Measurements from ENCODE around the gene NBEAL1. TPM values are rescaled to one million over a fixed set of nuclear protein-coding genes. Genes with fewer than 3 reads are reported as not detected.

Gene NBEAL1
- total and polyA plus RNA-seq, 2 of the 8 experiments (the other 6 are each of a cell fraction or from before 2014, with no cell fraction given): 2.3 to 10.7 TPM

- H2AFZ ChIP-seq (ENCODE audit: low read length): no peak overlapping the region
- no peaks in the 10 kb centered on the region for H3K79me2 ChIP-seq (ENCODE audit: control insufficient read depth in 1 of 2, insufficient read depth in 2 of 2, low read length in 2 of 2)
- POLR2A ChIA-PET (ENCODE audit: partially characterized antibody): interaction anchor here (0.6 kb wide), 1 partner anchor 29 kb away, joined by 3 read pairs; no protein-coding TSS in a partner anchor
- H3K23me2 ChIP-seq (ENCODE audit: low read depth, low read length): no peaks in the 10 kb centered on the region
- no peaks in the 10 kb centered on the region for H3K4me1 ChIP-seq (replicated peaks in 1 of 4; ENCODE audit: control insufficient read depth in 3 of 4, insufficient read depth in 4 of 4, low read length in 3 of 4)
- no peak overlapping the region for H4K8ac ChIP-seq (ENCODE audit: extremely low read depth, insufficient read depth, low read length)
- H3K27me3 ChIP-seq (replicated peaks in 1 of 4; ENCODE audit: control insufficient read depth in 3 of 4, extremely low read depth in 1 of 4, insufficient read depth in 3 of 4, low read length in 3 of 4): no peaks in the 10 kb centered on the region
- no peaks in the 10 kb centered on the region for H4K20me1 ChIP-seq (replicated peaks in 1 of 2; ENCODE audit: control insufficient read depth in 1 of 2, insufficient read depth in 2 of 2, low read length in 2 of 2)
- H4K91ac ChIP-seq (replicated peaks; ENCODE audit: insufficient read length, low read length): no peak overlapping the region
- H2AK5ac ChIP-seq (ENCODE audit: low read depth, low read length): no peak overlapping the region
- H3K4ac ChIP-seq (replicated peaks; ENCODE audit: insufficient read length, low read depth, low read length): no peak overlapping the region
- H3K18ac ChIP-seq (ENCODE audit: extremely low read depth, low read length): no peak overlapping the region
- no peak overlapping the region for H3K23ac ChIP-seq (ENCODE audit: insufficient read length)
- H2BK15ac ChIP-seq (ENCODE audit: low read length): no peak overlapping the region
- H2BK5ac ChIP-seq (ENCODE audit: low read depth, low read length): no peak overlapping the region
- H3K4me2 ChIP-seq (ENCODE audit: insufficient read depth in 1 of 2, low read depth in 2 of 2, low read length in 2 of 2): no peak overlapping the region
- H3K27ac ChIP-seq (ENCODE audit: low read depth, low read length): no peak overlapping the region
- H3K9ac ChIP-seq (replicated peaks in 1 of 4; ENCODE audit: extremely low read depth in 1 of 4, low read depth in 3 of 4, low read length in 3 of 4): no peak overlapping the region
- CTCF ChIA-PET (ENCODE audit: partially characterized antibody): no interaction called here
- no peak overlapping the region for H2BK12ac ChIP-seq (ENCODE audit: low read depth, low read length)
- no peaks in the 10 kb centered on the region for H3K36me3 ChIP-seq (ENCODE audit: control insufficient read depth in 2 of 4, insufficient read depth in 4 of 4, low read length in 3 of 4)
- no peak overlapping the region for H4K5ac ChIP-seq (ENCODE audit: insufficient read length, low read depth, low read length)
- no peak overlapping the region for H3K14ac ChIP-seq (ENCODE audit: insufficient read length)
- H3K79me1 ChIP-seq (ENCODE audit: low read depth, low read length): no peaks in the 10 kb centered on the region
- no peak for FAIRE-seq
- DNase-seq (ENCODE audit: low read depth in 1 of 2, low spot score in 2 of 2): no peak
- 84% methylated on average over 3 of the region's 3 CpGs; no CpG with 5 or more reads in 1 of the 2 experiments for WGBS, 2 experiments (ENCODE audit: extremely low coverage in 1 of 2, insufficient coverage in 1 of 2, insufficient read length in 1 of 2, insufficient replicate concordance in 2 of 2, low coverage in 1 of 2, low lambda C conversion rate in 2 of 2, missing lambda C conversion rate in 1 of 2)
- H3K4me3 ChIP-seq (ENCODE audit: extremely low read depth in 1 of 4, insufficient read depth in 2 of 4, low read depth in 3 of 4, low read length in 4 of 4): no peak overlapping the region
- H3K9me3 ChIP-seq (ENCODE audit: insufficient read depth in 2 of 2, low read depth in 1 of 2, low read length in 1 of 2): no peaks in the 10 kb centered on the region
- no peak overlapping the region for H2BK20ac ChIP-seq (ENCODE audit: low read length)
- no peak overlapping the region for H2BK120ac ChIP-seq (replicated peaks; ENCODE audit: low read depth, low read length)
- TF ChIP-seq PHF8 (conservative IDR thresholded peaks at IDR 0.05; ENCODE audit: low read depth, low read length): no peak
- no peak for TF ChIP-seq CHD2 (IDR thresholded peaks at IDR 0.05; ENCODE audit: low read length)
- no peak for TF ChIP-seq NRF1 (IDR thresholded peaks at IDR 0.05; ENCODE audit: low read depth, low read length)
- TF ChIP-seq SIRT6 (IDR thresholded peaks at IDR 0.05; ENCODE audit: low read length): no peak
- no peak for TF ChIP-seq FOSL1 (IDR thresholded peaks at IDR 0.05; ENCODE audit: insufficient read depth, low read depth, low read length)
- no peak for TF ChIP-seq POU5F1 (IDR thresholded peaks at IDR 0.05; ENCODE audit: low read depth, low read length)
- no peak for TF ChIP-seq SP1 (IDR thresholded peaks at IDR 0.05; ENCODE audit: low read depth, low read length)
- no peak for TF ChIP-seq RAD21 (IDR thresholded peaks at IDR 0.05 in 1 of 2, conservative IDR thresholded peaks at IDR 0.05 in 1 of 2; ENCODE audit: low read depth in 2 of 2, low read length in 2 of 2)
- H3K56ac ChIP-seq (replicated peaks; ENCODE audit: insufficient read length, low read depth, low read length): no peak overlapping the region
These were observed 177.3 kb downstream of the NBEAL1 start for GRCh38 chr2:203191961-203192360.
